GM12892 (cell line): ENCODE data around the gene KLHL6.

Source experiments
- POLR2A ChIP-seq: IDR thresholded peaks from 2 replicates; pipeline ENCODE4 v1.6.1; 2011; ENCODE audit warnings: low read depth, low read length, control low read depth
- POLR2AphosphoS5 ChIP-seq: IDR thresholded peaks from 2 replicates; pipeline ENCODE4 v1.6.1; 2011; ENCODE audit warnings: low read depth, low read length, control low read depth

GRCh38 chr3:183485585-183485984 is 69.9 kb downstream of the KLHL6 start:
- no peak for TF ChIP-seq POLR2AphosphoS5
- TF ChIP-seq POLR2A: no peak
